RWPE2 (cell line): ENCODE measurements around the gene ATP5PB.

Experiments
- ATAC-seq: fragments of 200-7000 bp; cut with Tn5 transposase; 3 replicates; pipeline ENCODE4 v1.9.1; 2021; ENCODE audit warnings: low read depth
- DNase-seq: peaks from one replicate; pipeline ENCODE4 v3.0.0-alpha.2; 2020; ENCODE audit warnings: low spot score
- H3K27ac ChIP-seq: fragments of 450-650 bp; 2 replicates; pipeline ENCODE4 v1.5.1; 2017; ENCODE audit warnings: mild to moderate bottlenecking; ENCODE audit not compliant: poor library complexity, severe bottlenecking
- H3K27me3 ChIP-seq: fragments of 250-450 bp; sonication (Bioruptor Pico); 2 replicates; pipeline ENCODE4 v1.5.1; 2021; ENCODE audit warnings: mild to moderate bottlenecking, moderate library complexity; ENCODE audit not compliant: insufficient read depth, poor library complexity, severe bottlenecking
- H3K36me3 ChIP-seq: fragments of 250-450 bp; sonication (Bioruptor Pico); 2 replicates; pipeline ENCODE4 v1.5.1; 2020; ENCODE audit warnings: low read depth, mild to moderate bottlenecking, moderate library complexity
- H3K4me1 ChIP-seq: fragments of 250-450 bp; sonication (Bioruptor Pico); 2 replicates; pipeline ENCODE4 v1.5.1; 2021; ENCODE audit warnings: mild to moderate bottlenecking, moderate library complexity; ENCODE audit not compliant: insufficient read depth, poor library complexity, severe bottlenecking
- H3K4me3 ChIP-seq: fragments of 250-450 bp; sonication (Bioruptor Pico); 2 replicates; pipeline ENCODE4 v1.5.1; 2021; ENCODE audit warnings: mild to moderate bottlenecking, moderate library complexity; ENCODE audit not compliant: severe bottlenecking
- H3K9me3 ChIP-seq: fragments of 250-450 bp; sonication (Bioruptor Pico); 2 replicates; pipeline ENCODE4 v1.5.1; 2021; ENCODE audit warnings: mild to moderate bottlenecking, moderate library complexity; ENCODE audit not compliant: severe bottlenecking
- TF ChIP-seq, protein P1 (sequence below): fragments of 450-650 bp; IDR thresholded peaks from one replicate; pipeline ENCODE4 v1.5.1; 2017; ENCODE audit warnings: mild to moderate bottlenecking, moderate library complexity; ENCODE audit not compliant: poor library complexity, severe bottlenecking

The ATP5PB gene

DNA sequence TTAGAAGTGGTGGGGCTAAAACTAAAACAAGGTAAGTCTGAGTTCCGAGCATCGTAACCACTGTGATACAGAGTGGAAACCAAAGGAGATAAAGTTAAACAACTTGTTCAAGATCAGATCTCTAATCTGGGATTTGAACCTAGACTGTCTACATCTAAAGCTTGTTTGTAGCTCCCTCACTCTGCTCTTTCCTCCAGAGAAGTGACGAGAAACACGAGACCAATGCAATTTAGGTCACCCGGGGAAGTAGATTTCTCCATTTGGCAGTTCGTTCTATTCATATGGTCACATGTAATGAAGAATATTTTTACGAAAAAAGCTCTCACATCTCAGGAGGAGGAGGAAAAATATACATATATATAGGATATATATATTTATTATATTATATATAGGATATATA is 52.4 kb downstream of the ATP5PB start:
- DNase-seq (no peak), ATAC-seq (no peak)
- TF ChIP-seq, protein P1, sequence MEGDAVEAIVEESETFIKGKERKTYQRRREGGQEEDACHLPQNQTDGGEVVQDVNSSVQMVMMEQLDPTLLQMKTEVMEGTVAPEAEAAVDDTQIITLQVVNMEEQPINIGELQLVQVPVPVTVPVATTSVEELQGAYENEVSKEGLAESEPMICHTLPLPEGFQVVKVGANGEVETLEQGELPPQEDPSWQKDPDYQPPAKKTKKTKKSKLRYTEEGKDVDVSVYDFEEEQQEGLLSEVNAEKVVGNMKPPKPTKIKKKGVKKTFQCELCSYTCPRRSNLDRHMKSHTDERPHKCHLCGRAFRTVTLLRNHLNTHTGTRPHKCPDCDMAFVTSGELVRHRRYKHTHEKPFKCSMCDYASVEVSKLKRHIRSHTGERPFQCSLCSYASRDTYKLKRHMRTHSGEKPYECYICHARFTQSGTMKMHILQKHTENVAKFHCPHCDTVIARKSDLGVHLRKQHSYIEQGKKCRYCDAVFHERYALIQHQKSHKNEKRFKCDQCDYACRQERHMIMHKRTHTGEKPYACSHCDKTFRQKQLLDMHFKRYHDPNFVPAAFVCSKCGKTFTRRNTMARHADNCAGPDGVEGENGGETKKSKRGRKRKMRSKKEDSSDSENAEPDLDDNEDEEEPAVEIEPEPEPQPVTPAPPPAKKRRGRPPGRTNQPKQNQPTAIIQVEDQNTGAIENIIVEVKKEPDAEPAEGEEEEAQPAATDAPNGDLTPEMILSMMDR: no peak
- no peak overlapping the region for H3K27ac ChIP-seq
- no peaks in the 10 kb centered on the region for H3K4me1 ChIP-seq
- H3K4me3 ChIP-seq: no peak overlapping the region
- H3K27me3 ChIP-seq: no peaks in the 10 kb centered on the region
- H3K9me3 ChIP-seq: no peaks in the 10 kb centered on the region
- H3K36me3 ChIP-seq: no peaks in the 10 kb centered on the region

DNA sequence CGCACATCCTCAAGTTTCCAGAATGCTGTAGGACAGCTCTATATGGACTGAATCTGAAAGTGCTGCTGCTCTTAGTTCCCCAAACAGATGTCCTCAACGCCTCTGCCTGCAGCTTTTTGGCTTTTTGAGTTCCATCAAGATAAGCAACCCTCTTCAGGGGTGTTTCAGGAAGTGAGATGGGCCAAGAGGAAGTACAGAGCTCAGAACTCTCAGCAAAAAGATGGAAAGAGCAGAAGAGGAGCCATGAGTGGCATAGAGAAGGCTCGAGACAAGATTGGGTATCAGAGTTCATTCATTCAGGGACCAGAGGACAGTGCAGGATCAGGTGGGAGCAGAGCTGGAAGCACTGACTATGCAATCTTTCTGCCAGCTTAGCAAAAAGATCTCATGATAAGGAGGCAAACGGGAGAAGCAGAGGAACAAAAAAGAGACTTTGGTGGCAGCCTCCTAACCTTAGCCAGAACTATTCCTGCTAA is 54.4 kb downstream of the ATP5PB start, which contains the start of the genes ADORA3 and TMIGD3:
TSS of gene ADORA3 (minus strand) at position 49 of the 476 bp plus-strand sequence. CDS start 279 bp downstream, outside the sequence.
TSS of gene TMIGD3 (minus strand) at position 49 of the 476 bp plus-strand sequence. CDS start 279 bp downstream, outside the sequence.
- Histone ChIP-seq H3K27me3 (no peaks in the 10 kb centered on the region), H3K9me3 (no peaks in the 10 kb centered on the region), H3K4me1 (peaks cover 10% of the 10 kb centered on the region), H3K36me3 (no peaks in the 10 kb centered on the region), H3K4me3 (no peak within 1 kb of the TSS), H3K27ac (no peak within 1 kb of the TSS)
- no peak for DNase-seq
- TF ChIP-seq, protein P1: no peak
- ATAC-seq: no peak

DNA sequence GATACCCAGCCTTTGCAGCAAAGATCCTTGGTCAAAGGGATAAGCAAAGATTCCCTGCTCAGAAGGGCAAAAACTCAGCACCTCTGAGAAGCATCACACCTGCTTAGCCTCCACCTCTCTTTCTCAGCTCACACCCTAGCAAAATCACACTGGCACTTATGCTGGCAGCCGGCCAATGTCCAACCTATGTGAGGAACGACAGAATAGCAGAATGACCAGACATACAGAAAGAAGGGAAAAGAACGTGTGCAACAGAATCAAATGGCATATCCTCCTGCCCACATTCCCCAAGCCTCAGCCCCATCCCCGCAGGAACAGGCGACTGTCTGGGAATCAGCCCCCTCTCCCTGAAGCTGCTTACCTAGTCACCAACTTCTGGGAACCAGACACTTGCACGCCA is 54.8 kb downstream of the ATP5PB start:
- no peak for ATAC-seq
- Histone ChIP-seq H3K27ac (no peak overlapping the region), H3K4me1 (peaks cover 10% of the 10 kb centered on the region)

DNA sequence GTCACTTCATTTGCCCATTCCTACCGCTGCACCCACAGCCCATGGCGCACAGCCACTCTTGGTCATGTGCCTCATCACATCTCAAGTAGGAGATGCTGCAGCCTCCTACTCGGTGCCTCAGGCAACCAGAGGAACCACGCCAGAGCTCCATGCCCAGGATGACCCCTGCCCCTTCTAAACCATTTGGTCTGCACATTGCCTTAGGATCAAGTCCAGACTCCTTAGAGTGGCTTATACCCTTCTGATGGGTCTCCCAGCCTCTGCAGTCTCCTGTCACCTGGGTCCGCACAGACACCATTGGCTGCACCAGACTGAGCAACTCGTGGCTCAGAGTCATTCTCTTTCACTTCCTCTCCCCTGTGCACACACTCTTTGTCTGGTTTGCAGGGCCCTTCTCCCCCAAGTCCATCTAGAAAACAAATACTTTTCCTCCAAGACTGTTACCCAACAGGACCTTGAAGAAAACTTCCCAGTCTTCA is 56.4 kb downstream of the ATP5PB start:
- TF ChIP-seq, protein P1: no peak
- Histone ChIP-seq H3K9me3 (no peaks in the 10 kb centered on the region), H3K4me1 (peaks cover 10% of the 10 kb centered on the region), H3K27ac (no peak overlapping the region), H3K36me3 (no peaks in the 10 kb centered on the region), H3K4me3 (no peak overlapping the region), H3K27me3 (no peaks in the 10 kb centered on the region)
- DNase-seq: no peak
- no peak for ATAC-seq

More for the DNA sequence above, 54.8 kb downstream of the ATP5PB start:
- H3K36me3 ChIP-seq: no peaks in the 10 kb centered on the region
- H3K9me3 ChIP-seq: no peaks in the 10 kb centered on the region
- TF ChIP-seq, protein P1: no peak
- no peak for DNase-seq
- no peaks in the 10 kb centered on the region for H3K27me3 ChIP-seq
- no peak overlapping the region for H3K4me3 ChIP-seq

DNA sequence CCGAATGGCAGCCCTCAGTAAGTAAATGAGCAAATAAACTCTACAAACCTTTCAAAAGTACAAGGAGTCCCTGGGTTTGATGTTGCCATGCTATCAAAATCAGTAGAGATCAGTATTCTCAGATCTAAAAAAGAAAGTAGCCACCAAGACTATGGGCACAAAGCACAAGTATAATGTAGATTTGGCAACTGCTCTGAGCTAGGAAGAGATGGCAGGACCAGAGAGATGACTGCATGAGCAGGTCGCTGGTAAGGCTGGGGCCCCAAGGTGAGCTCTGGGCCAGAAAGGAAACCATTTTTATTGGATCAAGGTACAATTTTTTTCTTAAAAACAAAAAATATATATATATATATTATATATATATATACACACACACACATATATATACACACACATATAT is 57.3 kb downstream of the ATP5PB start:
- H3K4me3 ChIP-seq: no peak overlapping the region
- ATAC-seq: no peak
- no peaks in the 10 kb centered on the region for H3K9me3 ChIP-seq
- peaks cover 10% of the 10 kb centered on the region for H3K4me1 ChIP-seq
- peak overlapping the region; percentile 89 for H3K27ac ChIP-seq
- no peaks in the 10 kb centered on the region for H3K36me3 ChIP-seq
- TF ChIP-seq, protein P1: no peak
- no peaks in the 10 kb centered on the region for H3K27me3 ChIP-seq
- DNase-seq: no peak
